Measurements from ENCODE around the gene SLC6A18.

GRCh38 chr5:1249366-1250280 is 24.4 kb downstream of the SLC6A18 start:
- TF ChIP-seq CTCF (IDR thresholded peaks at IDR 0.05) (no peak), POLR2A (IDR thresholded peaks at IDR 0.05) (no peak)

All from tibial nerve (tissue), 3 donors.